Effector CD4-positive, alpha-beta T cell (primary cell): ENCODE data around the gene SSR2.
"Not testable (repeated sequence)": the region's sequence is repeated elsewhere in the genome, so short reads cannot be mapped to it uniquely, and the experiment has no call there.

Experiments used
- DNase-seq: peaks from one replicate; pipeline ENCODE4 v3.0.0-alpha.2; 2020

Gene SSR2

DNA sequence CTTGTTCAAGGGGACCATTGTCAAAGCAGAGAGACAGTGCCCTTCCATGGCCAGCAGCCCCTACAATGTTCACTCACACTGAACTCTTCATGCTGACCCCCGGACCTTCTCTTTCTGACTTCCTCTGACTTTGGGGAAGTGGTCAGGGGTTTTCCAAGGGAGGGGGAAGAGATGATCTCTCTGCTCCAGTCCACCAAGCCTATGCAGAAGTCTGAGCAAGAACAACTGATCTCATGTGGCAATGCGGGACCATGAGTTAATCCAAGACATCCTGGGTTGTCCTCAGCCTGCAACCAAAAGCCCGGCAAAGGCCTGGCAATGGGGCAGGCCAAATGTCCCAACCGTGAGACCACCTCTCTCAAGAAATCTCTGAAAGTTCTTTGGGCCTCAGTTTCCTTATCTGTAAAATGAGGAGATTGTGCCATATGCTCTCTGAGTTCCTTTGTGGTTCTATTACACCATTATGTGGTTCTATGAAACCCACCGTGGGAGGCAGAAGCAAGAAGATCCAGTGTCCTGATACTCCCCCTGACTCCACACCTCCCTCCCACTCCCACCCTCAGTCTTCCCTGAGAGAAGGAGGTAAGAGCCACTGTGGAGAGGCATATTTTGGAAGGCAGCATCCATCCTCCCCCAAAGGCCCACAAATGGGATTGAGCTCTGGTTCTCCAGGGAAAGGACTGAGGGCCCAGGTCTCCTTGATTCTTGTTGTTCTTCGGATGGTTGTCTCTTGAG lies 30.6 kb downstream of the SSR2 start:
- no peak for DNase-seq

DNA sequence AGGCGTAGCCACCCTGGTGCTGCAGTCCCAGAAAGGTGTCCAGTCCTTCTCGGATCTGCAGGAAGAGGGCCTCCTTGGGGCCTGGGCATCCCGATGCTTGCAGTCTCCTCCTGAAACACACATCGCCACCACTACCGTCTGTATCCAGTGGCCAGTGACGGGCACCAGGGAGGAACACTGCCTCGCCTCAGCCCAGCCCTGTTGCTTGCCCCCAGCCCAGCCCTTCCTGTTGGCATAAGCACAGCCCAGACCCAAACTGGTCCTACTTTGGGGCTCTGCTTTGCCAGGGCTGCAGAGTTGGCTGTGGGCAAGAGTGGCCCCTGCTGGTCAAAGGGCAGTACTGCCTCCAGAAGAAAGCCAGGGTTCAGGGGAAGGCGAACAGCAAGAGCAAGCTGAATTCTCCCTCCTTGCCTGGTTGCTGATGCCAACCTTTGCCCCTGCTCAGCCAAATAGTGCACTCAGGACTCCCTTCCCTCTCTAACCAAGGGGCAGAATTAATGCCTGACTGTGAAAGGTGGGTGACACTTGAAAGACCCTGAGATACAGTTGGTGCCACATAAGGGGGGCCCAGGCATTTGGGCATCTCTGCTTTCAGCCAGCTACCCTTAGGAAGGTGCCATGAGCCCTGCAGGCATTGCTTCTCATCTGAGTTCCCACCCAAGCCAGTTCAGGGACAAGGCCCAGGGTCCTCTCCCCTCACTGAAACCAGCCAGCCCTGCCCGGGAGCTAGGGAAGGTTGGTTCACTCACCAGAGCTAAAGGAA lies 31.3 kb downstream of the SSR2 start:
- DNase-seq: peak; percentile 64

DNA sequence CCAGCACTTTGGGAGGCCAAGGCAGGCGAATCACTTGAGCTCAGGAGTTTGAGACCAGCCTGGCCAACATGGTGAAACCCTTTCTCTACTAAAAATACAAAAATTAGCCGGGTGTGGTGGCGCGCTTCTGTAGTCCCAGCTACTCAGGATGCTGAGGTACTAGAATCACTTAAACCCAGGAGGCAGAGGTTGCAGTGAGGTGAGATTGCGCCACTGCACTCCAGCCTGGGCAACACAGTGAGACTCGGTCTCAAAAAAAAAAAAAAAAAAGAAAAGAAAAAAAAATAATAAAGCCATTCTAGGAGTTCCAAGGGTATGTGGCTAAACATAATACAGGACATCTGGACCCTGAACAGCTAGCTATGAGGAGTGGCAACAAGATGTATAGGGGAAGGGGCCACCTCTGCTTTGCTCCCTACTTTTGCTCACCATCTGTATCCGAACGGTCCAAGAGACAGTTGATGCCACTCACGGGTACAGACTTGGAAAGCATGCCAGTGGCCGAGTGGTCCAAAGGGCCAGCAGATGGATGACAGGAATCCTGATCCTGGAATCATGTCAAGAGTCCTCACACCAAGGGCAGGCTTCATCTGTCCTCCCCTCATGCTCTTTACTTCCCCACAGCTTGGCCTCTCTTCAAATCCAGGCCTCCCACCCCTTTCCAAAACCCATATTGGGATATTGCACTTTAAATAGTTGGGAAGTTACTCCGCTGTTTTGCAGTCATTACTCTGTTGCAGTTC lies 35.7 kb downstream of the SSR2 start:
- DNase-seq: not testable (repeated sequence)

DNA sequence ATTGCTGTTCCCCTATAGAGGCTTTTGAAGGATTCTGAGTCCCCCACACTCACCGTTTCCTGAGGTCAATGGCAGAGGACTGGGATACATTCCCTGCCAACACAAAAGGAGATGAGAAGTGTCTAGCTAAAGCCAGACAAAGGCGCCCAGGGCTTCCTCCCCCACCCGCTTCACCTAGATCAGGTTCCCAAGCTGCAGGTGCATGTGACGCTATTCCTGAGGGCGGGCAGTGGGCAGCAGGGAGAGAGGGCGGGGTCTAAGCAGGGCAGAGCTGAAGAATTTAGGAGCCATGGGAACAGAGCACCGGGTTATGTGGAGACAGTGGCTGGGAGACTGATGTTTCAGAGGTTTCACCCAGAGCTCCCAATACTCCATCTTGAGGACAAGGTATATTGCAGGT lies 36.4 kb downstream of the SSR2 start:
- DNase-seq: no peak

DNA sequence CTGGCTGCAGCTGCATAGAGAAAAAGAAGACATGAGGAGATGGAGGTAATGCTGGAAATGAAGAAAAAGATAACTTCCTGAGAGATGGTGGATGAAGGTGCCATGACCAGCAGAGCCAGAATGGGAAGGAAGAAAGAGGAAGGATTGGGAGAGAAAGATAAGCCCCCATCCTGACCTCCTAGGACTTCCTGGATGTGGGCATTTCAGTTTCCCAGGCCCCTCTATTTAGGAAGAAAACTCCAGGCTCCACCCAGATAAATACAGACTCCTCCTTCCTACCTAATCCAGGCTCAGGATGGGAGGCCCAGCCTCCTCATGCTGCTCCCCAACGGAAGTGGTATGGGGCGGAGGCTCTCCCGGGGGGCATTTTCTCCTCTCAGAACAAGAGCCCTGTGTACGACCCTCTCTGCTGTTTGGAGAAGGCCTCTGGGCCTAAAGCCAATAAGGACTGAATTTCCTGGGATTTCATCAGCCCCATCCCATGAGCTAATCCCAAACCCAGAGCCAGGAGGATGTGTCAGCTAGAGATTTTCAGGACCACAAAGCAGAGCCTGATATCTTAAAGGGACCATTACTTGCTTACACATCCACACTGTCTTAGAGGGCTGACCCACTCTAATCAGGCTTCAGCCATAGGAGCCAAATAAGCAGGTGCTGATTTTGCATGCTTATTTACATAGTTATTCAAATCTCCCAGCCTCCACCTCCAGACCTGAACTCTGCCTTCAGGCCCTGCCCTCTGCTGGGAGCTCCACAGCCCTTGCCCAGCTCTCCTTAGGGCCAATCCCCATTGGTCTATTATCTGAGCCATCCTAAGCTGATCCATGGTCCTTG lies 37.3 kb downstream of the SSR2 start:
- DNase-seq: no peak

DNA sequence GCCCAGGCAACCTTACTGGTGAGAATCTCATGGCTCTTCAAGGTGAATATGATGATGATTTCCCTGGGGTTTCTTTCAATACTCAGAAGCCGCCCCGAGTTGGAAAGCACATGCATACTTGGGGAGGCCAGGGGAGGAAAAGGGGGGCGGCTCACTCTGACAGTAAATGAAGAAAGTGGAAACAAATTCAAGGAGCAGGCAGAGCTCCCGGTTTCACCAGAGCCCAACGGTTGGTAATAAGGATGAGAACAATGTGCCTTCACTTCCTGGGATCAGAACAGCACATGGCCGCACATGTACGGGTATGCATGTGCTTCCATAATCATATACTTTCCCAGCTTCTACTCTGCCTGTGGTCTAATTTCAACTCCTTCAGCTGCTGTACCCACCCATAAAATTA lies 38.6 kb downstream of the SSR2 start:
- DNase-seq: no peak

DNA sequence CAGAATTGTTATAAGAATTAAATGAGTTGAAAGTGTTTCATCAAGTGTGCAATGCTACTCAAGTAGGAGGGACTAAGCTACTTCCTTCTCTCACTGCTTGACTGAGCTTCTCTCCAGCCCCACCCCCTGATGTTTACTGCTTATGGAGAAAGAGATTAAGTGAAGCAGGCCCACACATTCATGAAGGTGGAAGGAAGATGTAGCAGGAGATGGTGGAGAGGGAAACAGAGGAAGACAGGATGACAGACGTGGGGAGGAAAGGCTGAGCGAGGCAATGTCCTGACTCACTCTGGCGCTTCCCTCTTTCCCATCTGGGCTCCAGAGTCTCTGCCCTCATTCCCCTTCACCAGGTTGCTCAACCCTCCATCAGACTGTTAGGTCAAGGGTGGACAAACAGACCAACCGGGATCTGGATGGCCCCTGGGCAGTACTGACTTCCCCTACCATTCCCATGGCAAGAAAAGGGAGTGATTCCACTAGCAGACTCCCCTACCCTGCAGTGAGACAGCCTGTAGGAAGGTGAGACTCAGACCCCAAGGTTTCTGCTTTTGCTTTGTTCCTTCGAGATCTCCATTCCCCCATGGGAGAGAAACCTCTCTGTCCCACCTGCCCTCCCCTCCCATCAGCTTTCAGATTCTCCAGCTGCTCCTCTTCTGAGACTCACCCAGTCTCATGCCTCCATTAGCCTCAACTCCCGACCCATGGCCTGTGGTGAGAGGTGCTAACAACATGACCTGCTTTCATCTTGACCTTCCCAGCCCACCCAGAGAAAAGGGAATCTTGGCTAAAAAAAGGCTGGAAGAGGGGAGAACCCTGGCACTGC lies 39.3 kb downstream of the SSR2 start:
- DNase-seq: no peak

DNA sequence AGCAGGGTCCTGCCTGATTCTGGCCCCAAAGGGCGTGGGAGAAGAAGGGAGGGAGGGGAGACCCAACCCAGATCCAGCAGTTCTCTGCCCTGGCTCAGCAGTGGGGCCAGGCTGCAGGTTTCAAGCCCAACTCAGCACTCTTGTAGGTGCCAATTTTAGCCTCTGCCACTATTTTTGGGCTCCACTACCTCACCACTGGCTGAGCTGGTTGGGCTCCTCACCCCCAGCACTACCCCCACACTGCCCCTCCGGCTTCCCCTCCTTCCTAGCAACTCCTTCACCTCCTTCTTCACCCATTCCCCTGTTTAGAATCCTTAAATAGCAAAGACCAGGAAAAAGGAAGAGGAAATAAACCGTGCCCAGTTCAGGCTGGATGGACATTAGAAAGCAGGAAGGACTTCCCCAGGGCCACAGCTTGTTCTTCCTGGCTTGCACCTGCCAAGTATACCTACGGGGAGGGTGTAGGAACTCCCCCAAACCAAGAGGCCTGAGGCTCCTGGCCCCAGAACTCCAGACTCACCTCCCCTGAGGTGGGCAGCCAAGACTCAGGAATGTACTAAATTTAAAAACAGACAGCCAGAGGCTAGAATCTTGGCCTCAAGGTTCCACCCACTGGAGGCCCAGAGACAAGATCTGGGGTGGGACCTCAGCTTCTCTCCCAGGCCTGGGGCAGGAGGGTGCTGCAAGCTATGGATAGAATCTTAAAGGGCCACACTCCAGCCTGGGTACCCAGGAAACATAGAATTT lies 41.0 kb downstream of the SSR2 start:
- no peak for DNase-seq

DNA sequence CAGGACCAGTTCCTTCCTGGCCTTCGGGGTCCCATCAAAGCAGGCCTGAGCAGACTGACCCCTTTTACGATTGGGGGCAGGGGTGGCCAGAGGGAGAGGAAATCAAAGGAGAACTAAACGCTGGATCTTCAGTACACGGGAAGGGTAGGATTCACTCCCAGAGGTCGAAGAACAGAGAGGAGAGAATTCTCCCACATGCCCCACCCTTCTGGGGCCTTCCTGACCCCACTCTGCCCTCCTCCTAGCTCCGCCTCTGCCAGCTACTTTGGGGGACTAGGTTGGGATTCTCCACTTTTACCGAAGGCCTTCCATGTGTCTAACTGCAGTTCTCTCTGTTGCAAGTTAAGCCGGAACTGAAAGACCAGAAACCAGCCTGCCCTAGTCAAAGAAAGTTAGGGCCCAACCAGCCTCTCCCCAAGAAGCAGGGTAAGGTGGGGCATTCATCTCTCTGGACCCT lies 41.8 kb downstream of the SSR2 start:
- no peak for DNase-seq

DNA sequence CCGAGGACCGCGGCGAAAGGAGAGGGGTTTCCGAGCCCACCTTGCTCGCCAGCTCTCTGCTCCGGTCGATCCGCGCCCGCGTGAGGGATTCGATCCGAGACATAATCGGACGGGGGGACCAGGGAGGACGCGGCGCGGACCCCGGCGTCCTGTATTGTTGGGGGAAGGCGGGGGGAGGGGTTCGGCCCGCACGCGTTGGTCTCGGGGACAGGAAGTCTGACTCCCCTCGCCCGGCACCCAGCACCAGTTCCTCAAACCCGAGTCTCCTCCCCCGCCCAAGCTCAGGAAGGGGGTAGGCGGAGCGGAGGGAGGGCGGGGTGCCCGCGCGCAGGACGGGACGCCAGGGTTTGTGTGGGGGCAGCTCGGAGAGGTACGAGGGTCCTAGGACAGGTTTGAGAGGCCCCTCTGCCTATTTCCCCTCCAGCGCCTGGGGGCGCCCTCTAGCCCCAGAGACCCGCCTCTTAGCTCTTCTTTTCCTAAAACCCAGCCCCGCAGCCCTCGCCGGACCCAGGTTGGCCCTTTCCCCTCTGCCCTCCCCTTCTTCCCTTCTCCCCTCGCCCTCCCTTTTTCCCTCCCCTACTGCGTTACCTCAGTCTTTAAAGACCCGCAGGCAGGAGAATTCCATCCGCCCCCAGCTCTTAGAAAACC lies 42.3 kb downstream of the SSR2 start, which contains the start of gene ARHGEF2:
TSS of gene ARHGEF2 (minus strand) at position 223 of the 648 bp plus-strand sequence. CDS start at position 103, 120 bp downstream.
- DNase-seq: peak; percentile 67

DNA sequence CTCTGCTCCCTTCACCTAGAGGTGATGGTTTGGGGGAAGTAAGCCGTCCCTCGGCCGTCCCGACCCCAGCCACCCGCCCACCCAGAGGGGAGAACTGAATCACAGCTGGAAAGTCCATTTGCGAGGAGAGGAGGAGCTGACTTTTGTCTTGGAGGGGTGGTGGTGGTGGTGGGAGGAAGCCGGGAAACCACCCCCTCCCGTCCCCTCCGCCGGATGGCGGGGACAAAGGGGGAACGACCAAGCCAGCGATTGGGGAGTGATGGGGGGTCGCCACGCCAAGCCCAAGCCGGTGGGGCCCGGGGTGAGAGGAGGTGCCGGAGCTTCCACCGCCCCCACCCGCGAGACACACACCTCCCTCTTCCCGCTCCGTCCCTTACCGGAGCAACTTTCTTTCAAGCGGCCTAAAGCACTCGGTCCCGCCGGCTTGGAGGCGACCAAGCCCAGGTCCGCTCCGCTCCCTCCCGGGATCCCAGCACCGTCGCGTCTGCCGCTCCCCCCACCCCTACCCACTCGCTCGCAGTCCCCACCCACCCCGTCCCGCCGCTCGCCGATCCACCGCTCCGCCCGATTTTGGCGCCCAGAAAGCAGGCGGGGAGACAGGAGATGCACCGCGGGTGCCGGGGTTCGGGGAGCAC lies 42.9 kb downstream of the SSR2 start:
- peak; percentile 29 for DNase-seq

DNA sequence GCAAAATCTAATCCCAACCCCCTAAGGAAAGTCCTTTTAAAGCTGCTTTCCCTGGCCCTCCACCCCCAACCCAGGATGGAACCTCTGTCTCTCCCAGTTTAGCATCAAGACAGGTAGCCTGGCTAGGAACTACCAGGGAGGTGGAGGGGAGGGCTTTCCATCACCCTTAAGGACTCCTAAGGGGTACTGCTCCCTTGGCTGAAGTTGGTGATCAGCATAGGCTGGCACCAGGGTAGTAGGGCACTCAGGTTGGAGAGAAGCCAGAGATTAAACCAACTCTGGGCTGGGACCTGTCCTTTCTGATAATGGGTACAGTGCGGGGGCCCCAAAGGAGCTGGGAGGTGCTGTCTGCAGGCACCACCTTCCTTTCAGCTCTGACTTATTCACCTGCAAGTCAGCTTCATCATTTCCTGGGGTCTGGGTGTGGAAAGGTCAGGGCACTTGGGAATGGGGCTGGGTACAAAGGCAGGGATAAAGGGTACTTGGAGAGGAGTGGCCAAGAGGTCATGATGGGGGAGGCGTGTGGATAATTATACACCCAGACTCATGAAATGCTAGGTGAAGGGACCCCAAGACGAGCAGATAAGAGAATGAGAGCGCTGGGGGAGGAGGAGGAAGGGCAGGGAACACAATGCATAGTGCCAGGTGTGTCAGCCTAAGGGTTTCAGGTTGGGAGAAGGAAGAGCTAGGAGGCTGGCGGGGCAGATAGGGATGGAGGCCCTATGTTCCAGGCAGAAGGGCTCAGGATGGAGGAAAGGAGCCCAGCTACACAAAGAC lies 43.6 kb downstream of the SSR2 start:
- DNase-seq: no peak

DNA sequence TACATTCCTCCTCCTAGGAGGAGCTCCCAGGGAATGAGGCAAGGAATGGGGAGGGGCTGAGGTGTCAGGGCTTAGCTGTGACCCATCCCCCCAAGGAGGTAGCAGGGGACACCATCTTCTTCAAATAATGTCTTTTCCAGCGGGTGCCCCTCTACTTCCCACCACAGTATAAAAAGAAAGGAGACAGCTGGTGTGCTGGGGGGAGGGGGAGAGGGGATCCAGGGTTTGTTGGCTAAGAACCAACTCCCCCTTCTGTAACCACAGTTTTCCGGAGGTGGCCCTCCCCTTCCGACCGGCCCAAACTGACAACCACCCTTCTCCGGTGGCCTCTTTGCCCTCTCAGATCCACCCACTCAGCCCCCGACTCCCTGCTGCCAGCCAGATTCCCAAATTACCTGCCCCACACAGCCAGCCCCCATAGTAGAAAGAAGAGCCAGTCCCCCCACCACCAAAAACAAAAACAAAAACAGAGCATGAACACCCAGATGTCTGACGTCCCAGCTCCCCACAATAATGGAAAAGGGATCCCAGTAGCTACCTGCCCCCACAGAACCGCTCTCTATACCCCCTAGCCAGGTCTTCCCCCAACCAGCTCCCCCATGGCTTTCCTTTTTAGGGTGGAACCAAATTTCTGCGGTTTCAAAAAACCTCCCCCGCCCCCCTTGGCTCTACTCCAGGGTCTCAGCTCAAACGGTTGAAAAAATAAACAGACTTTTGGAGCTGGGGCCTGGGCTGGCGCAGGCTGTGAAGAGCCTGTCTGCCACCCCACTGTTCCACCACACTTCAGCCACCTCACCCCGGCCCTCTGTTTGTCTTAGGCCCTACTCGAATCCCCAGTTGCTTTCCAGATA lies 44.5 kb downstream of the SSR2 start:
- DNase-seq: peak; percentile 60

DNA sequence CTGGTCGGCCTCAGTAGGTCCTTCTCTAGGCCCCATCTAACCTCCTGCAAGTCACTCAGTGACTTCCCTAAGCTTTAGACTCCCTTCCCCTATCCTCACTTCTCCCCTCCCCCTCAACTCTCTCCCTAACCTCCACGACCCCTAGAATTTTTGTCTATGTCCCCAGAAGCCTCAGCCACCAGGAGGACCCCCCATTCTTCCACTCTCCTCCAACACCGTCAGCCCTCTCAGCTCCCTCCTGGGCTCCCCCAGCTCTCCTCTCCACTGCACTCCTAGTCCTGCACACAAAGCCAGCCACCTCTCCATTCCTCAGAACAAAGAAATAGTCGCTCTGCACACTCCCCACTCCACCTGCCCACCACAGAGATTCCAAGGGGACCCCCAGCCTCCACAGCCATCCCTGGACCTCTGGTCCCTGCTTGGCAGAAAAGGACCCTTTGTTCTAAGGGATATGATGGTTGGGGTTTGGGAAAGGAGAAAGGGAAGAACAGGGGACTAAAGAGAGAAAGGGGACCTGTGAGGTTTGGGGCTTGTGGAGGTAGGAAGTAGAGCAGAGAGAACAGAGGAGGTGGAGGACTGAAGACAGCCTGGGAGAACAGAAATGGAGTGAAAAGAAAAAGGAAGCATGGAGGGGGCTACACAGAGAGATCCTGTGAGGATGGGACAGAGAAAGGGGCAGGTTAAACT lies 45.2 kb downstream of the SSR2 start:
- no peak for DNase-seq

DNA sequence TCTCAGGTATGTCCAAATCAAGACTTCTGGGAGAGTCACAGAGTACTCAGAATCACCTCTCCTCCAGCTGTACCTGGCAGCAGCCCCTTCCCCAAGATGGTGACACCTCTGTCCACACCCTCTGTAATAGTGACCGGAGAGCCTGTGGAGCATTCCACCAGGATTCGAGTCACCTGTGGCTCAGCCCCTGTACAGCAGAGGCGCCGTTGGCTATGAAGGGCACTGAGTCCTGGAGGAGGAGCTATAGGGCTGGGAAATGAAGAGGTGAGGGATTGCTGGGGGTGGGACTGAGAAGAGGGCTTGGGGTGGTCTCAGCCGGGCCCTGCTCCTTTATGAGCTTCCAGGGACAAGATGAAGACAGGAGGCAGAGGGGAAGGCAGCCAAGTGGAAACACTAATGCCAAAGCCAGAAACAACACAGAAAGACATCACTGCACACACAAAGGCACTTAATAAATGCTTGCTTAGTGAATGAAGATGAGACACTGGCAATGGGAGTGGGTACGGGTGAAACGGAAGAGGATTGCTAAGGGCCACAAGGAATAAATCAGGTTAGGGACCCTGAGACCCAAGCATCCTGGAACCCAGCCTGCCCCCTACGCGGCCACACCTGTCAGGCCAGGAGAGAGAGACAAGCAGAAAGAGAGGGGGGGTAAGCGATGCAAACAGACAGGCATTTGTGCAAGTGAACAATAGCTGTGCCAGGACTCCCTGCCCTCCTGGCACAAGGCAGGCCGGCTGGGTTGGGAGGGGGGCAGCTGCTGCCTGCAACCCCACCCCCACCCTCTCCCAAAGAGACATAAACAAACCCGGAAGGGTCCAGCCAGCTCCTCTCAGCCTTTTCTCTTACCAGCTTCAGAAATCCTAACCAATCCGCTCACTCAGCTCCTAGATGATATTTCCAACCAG lies 46.3 kb downstream of the SSR2 start:
- DNase-seq: no peak

DNA sequence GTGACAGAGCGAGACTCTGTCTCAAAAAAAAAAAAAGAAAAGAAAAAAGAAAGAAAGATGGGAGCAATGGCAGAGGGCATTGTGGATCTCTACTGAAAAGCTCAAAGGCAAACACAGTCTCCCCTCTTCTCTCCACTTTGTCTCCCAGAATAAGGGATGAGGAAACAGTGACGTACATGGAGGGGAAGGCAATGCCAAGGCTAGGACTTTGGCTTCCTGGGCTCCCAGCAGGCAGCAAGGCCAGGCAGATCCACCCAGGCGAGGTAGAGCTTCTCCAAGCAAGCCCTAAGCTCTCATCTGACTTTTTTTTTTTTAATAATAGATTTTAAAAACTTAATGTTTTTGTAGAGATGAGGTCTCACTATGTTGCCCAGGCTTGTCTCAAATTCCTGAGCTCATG lies 47.0 kb downstream of the SSR2 start:
- no peak for DNase-seq
